ENCODE measurements around the gene MAN1A1. TPM values are rescaled to one million over a fixed set of nuclear protein-coding genes. Genes with fewer than 3 reads are reported as not detected.

MAN1A1 gene
- polyA plus RNA-seq, 3 donors from 2014 or later, result 33.9 to 64.9 (median 56.7) TPM

DNA sequence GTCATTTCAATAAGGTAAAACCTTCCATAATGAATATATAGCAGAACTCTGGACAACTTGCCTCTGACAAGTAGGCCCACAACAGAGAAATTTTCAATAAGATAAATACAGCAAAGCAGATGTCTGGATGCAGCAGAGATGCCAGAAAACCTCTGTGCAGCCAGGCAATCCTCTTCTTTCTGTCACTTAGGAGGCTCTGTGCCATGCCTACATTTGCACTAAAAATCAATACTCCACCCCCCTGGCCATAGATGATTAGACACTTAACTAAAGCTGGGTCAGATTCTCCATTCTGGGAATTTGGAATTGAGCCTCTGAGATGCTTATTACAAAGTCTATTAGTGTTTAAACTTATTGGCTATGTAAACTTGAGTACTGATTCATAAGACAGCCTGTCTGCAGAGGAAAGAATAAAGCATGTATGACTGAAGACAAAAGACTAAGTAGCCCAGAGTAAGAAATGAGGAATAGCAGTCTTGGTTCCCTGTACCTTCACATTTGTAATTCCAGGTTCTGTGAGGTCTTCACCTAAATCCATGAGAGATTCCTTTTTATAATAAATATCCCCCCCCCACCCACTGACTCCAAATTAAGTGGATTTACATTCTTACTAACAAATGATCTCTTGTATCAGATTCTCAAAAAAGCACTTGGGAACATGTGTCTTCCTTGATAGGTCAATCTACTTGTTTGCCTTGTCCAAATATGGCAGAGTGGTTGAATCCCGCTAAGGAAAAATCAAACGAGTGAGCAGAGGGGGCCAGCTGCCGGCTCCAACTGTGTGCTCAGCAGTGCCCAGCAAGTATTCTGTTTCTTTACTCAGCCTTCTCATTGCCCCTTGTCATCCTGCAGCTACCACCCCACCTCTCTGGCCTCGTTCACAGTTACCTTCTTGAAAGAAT is 20.4 kb downstream of the MAN1A1 start:
- no peaks in the 10 kb centered on the region for H3K27me3 Mint-ChIP-seq (ENCODE audit: low read depth in 3 of 3)
- H3K4me1 Mint-ChIP-seq, result peaks cover 77 to 80% of the 10 kb centered on the region in 2 donors
- DNase-seq, result no peak
- H3K36me3 Mint-ChIP-seq, result peaks cover 0 to 7% (median 0%) of the 10 kb centered on the region in 3 donors
- peak overlapping the region in 2 of 5 donors; percentile 6 to 13 for H3K4me3 Mint-ChIP-seq
- H3K27ac Mint-ChIP-seq, result peak overlapping the region in 5 of 6 donors; percentile 43 to 81 (median 72)
- no peaks in the 10 kb centered on the region for H3K9me3 Mint-ChIP-seq

DNA sequence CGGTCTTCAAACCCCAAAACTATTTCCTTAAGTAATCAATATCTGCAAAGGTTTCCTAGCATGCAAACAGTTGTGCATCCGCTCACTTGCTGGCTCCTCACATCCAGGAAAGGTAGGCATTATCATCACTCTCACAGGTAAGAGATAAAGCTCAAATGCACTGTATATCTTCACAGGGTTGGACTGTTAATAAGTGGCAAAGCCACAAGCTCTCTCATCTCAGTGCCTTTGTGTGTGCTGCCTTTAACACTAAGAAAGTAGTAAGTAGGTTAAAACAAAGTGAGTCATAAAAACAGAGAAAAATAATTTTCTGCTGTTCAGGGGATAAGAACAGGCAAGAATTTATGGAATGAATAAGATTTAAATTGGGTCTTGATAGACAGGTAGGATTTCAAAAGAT is 21.3 kb downstream of the MAN1A1 start:
- Mint-ChIP-seq H3K9me3 (no peaks in the 10 kb centered on the region), H3K4me3 (peak overlapping the region in 4 of 5 donors; percentile 38 to 73 (median 67)), H3K27ac (peak overlapping the region in 5 of 6 donors; percentile 71 to 87 (median 81)), H3K27me3 (ENCODE audit: low read depth in 3 of 3) (no peaks in the 10 kb centered on the region), H3K4me1 (peaks cover 77 to 82% of the 10 kb centered on the region in 2 donors), H3K36me3 (peaks cover 0 to 7% (median 0%) of the 10 kb centered on the region in 3 donors)
- no peak for DNase-seq

DNA sequence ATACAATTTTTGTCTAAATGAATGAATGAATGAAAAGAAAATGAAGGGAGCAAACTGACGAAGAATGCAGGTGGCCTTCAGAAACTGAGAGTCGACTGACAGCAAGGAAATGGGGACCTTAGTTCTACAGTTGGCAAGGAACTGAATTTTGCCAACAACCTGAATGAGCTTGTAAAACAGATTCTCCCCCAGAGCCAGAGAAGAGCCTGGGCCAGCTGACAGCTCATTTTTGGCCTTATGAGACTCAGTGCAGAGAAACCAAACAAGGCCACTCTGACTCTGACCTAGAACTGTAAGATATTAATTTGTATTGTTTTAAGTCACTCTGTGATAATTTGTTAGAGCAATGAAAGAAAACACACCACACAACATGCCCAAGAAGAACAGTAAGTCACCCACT is 21.8 kb downstream of the MAN1A1 start:
- Mint-ChIP-seq H3K27ac (peak overlapping the region; percentile 8 to 87 (median 76)), H3K27me3 (ENCODE audit: low read depth in 3 of 3) (no peaks in the 10 kb centered on the region), H3K9me3 (no peaks in the 10 kb centered on the region), H3K36me3 (peaks cover 0 to 7% (median 0%) of the 10 kb centered on the region in 3 donors), H3K4me1 (peaks cover 77 to 82% of the 10 kb centered on the region in 2 donors), H3K4me3 (peak overlapping the region in 4 of 5 donors; percentile 38 to 73 (median 67))
- DNase-seq, result no peak

DNA sequence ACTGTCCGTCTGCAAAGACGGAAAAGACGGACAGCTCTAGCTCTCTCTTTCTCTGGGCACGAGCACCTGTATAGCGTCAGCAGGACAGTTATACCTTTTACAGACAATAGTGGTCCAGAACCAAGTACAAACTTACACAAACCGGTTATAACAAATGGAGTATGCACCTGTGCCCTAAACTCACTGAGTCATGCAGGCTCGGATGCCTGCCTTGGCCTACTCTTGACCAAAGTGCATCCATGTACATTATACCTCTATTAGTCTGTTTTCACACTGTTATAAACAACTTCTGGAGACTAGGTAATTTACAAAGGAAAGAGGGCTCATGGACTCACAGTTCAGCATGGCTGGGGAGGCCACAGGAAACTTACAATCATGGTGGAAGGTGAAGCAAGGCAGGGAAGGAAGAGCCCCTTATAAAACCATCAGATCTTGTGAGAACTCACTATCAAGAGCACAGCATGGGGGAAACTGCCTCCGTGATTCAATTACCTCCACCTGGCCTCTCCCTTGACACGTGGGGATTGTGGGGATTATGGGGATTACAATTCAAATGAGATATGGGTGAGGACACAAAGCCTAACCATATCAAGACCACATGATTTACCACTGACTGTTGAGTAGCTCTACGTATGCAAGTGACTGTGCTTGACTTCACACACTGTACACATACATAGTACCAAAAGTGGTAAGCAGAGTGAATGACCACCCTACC is 23.1 kb downstream of the MAN1A1 start:
- H3K4me1 Mint-ChIP-seq, result peaks cover 84 to 86% of the 10 kb centered on the region in 2 donors
- peak overlapping the region in 4 of 6 donors; percentile 19 to 55 (median 28) for H3K27ac Mint-ChIP-seq
- H3K36me3 Mint-ChIP-seq, result peaks cover 0 to 7% (median 0%) of the 10 kb centered on the region in 3 donors
- peak overlapping the region in 2 of 5 donors; percentile 8 to 28 for H3K4me3 Mint-ChIP-seq
- no peak for DNase-seq
- no peaks in the 10 kb centered on the region for H3K27me3 Mint-ChIP-seq (ENCODE audit: low read depth in 3 of 3)
- no peaks in the 10 kb centered on the region for H3K9me3 Mint-ChIP-seq

DNA sequence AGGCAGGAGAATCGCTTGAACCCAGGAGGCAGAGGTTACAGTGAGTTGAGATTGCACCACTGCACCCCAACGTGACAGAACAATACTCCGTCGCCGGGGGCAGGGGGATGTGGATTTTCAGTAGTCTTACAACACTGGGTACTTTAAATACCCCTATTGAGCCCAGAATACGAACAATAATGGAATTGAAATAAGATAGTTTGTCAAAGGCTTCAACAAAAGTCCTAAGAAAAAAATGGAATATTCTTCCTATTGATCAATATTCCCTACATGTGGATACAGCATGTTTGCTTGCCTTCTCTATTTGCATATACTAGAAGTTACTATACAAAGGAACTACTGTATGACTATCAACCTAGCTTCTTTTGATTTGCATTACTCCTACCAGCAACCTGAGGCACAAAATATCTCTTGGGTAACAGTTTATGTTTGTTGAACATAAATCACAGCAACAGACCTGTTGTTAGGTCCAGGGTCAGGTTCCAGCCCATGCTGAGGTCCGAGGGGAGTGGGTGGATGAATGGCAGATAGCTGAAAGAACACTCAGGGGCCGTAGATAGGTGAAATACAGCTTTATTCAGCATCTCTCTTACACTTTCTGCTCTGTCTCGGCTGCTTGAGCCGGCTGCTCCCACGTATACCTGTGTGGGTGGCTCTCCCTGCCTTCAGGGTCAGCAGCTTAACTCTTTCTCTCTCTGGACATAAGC is 23.8 kb downstream of the MAN1A1 start:
- no peak overlapping the region for H3K4me3 Mint-ChIP-seq
- H3K9me3 Mint-ChIP-seq, result no peaks in the 10 kb centered on the region

DNA sequence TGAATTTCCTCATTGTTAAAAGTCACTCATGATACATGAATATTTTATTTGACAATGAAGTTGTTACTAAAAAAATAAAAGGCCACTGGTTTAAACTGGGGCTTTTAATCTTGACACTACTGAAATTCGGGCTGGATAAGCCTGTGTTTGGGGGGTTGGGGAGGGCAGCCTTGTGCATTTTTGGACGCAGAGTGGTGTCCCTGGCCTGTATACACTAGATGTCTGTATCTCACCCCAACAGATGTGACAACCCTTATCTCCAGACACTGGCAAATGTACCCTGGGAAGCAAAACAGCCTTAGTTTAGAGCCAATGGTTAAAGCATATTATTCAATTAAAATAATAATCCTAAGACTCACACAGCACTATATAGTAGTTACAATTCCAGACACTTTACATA is 24.8 kb downstream of the MAN1A1 start:
- H3K4me1 Mint-ChIP-seq, result peaks cover 76% of the 10 kb centered on the region in 2 donors
- no peaks in the 10 kb centered on the region for H3K27me3 Mint-ChIP-seq (ENCODE audit: low read depth in 3 of 3)
- no peak for DNase-seq
- peak overlapping the region in 2 of 6 donors; percentile 18 to 64 for H3K27ac Mint-ChIP-seq
- no peaks in the 10 kb centered on the region for H3K9me3 Mint-ChIP-seq
- H3K4me3 Mint-ChIP-seq, result no peak overlapping the region
- H3K36me3 Mint-ChIP-seq, result peaks cover 0 to 3% (median 0%) of the 10 kb centered on the region in 3 donors

More for the DNA sequence above, 23.8 kb downstream of the MAN1A1 start:
- no peak for DNase-seq
- peak overlapping the region in 1 of 6 donors; percentile 36 for H3K27ac Mint-ChIP-seq
- peaks cover 85 to 86% of the 10 kb centered on the region in 2 donors for H3K4me1 Mint-ChIP-seq
- no peaks in the 10 kb centered on the region for H3K27me3 Mint-ChIP-seq (ENCODE audit: low read depth in 3 of 3)
- peaks cover 0 to 7% (median 0%) of the 10 kb centered on the region in 3 donors for H3K36me3 Mint-ChIP-seq

DNA sequence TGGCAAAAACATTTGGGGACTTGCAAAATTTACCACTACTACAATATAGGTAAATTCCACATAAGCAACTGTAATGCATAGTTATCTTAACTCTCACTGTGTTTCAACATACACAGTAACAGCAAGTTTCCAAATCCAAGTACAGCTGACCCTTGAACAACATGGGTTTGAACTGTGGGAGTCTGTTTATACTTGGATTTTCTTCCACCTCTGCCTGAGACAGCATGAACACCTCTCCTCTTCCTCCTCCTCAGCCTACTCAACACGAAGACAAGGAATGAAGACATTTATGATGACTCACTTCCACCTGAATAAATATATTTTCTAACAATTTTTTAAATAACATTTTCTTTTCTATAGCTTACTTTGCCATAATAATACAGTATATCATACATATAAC is 25.6 kb downstream of the MAN1A1 start:
- H3K36me3 Mint-ChIP-seq, result peaks cover 0 to 3% (median 1%) of the 10 kb centered on the region in 3 donors
- peaks cover 69 to 71% of the 10 kb centered on the region in 2 donors for H3K4me1 Mint-ChIP-seq
- no peak for DNase-seq
- no peaks in the 10 kb centered on the region for H3K9me3 Mint-ChIP-seq
- no peaks in the 10 kb centered on the region for H3K27me3 Mint-ChIP-seq (ENCODE audit: low read depth in 3 of 3)
- peak overlapping the region in 3 of 6 donors; percentile 2 to 87 (median 85) for H3K27ac Mint-ChIP-seq
- no peak overlapping the region for H3K4me3 Mint-ChIP-seq

DNA sequence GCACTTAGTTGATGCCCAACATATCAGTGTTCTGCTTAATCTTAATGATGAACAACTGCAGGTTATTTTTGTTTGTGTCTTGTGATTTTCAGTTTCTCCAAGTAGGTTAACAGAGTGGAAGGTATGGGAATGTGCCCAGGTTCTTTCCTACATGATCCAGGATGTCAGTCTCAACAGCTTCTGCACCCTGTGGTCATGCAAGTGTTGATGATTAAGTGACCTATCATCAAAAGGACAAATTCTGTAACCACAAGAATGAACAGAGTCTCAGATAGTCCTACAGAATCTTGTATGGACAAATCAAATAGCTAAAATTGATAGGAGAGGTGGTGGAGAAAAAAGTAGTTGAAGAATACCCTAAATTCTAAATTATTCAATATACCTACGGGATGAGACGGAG is 26.1 kb downstream of the MAN1A1 start:
- Mint-ChIP-seq H3K27me3 (ENCODE audit: low read depth in 3 of 3) (no peaks in the 10 kb centered on the region), H3K4me1 (peaks cover 65 to 71% of the 10 kb centered on the region in 2 donors), H3K27ac (peak overlapping the region; percentile 85 to 95 (median 90)), H3K9me3 (no peaks in the 10 kb centered on the region), H3K36me3 (peaks cover 0 to 3% (median 2%) of the 10 kb centered on the region in 3 donors), H3K4me3 (peak overlapping the region; percentile 36 to 77 (median 73))
- no peak for DNase-seq

DNA sequence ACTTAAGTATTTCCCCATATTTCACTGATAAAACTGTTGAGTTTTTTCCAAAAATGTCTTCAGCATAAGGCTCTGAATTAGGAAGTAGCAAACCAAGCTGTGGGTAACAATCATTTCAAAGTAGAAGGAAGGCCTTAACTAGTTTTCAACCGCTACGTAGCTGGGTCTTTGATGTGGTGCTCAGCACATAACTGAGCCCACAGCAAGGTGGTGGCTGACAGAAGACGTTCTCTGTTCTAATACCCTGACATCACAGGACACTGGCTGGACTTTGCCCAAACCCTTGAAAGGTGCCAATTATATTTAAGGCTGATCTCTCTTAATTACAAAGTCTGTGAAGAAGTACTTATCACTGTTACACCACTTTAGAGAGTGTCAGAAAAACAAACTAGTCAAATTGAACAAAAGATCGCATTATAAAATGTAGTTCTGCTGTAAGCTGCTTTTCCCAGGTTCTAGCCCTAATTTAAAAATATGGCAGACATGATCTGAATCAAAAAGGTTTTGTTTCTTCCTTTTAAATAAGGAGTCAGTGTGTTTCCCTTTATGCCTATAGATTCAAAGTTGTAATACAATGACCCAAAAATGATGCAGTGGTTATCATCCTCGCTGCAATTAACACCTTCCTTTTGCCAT is 26.7 kb downstream of the MAN1A1 start:
- peak; percentile 67 to 78 (median 77) for DNase-seq
- H3K27me3 Mint-ChIP-seq (ENCODE audit: low read depth in 3 of 3), result no peaks in the 10 kb centered on the region
- H3K4me3 Mint-ChIP-seq, result peak overlapping the region; percentile 61 to 77 (median 73)
- H3K9me3 Mint-ChIP-seq, result no peaks in the 10 kb centered on the region
- H3K4me1 Mint-ChIP-seq, result peaks cover 62 to 71% of the 10 kb centered on the region in 2 donors
- H3K27ac Mint-ChIP-seq, result peak overlapping the region; percentile 85 to 95 (median 90)
- peaks cover 0 to 3% (median 2%) of the 10 kb centered on the region in 3 donors for H3K36me3 Mint-ChIP-seq

DNA sequence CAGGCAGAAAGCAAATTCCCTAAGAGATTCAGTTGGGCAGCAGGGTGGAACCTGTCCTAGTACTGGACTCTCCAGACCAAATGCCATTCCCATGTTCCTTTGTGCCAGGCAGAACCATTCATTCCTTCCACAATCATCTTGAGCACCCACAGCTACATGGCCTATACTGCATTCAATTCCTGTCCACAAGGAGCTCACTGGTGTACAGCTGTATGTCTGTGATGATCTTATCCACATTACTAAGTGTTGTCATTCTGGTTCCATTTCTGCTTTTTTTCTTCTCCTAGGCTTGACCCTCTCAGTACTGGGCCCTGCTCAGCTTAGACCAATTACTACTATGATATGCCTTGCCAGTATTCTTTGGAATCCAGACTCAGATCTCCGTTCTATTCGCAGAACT is 27.5 kb downstream of the MAN1A1 start:
- peaks cover 0 to 3% (median 2%) of the 10 kb centered on the region in 3 donors for H3K36me3 Mint-ChIP-seq
- H3K4me3 Mint-ChIP-seq, result peak overlapping the region in 2 of 5 donors; percentile 44 to 77
- H3K27me3 Mint-ChIP-seq (ENCODE audit: low read depth in 3 of 3), result no peaks in the 10 kb centered on the region
- no peaks in the 10 kb centered on the region for H3K9me3 Mint-ChIP-seq
- no peak for DNase-seq
- H3K4me1 Mint-ChIP-seq, result peaks cover 61 to 70% of the 10 kb centered on the region in 2 donors
- H3K27ac Mint-ChIP-seq, result peak overlapping the region; percentile 67 to 93 (median 88)

DNA sequence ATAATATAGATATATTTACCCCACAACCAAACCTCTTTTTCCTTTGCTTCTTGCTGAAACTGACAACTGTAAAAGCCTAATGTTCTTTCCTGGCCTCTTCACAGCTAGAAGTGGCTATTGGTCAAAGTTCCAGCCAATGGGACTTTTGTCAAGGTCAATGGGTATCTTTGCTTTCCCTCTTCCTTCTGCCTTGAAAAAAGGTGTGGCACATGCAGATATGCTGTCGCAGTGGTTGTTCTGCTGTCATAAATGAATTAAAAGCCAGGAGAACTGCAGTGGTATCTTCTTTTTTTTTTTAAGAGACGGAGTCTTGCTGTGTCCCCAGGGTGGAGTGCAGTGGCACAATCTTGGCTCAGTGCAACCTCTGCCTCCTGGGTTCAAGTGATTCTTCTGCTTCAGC is 29.9 kb downstream of the MAN1A1 start:
- Mint-ChIP-seq H3K4me1 (peaks cover 63 to 80% of the 10 kb centered on the region in 2 donors), H3K27ac (no peak overlapping the region), H3K36me3 (peaks cover 0 to 2% (median 0%) of the 10 kb centered on the region in 3 donors), H3K9me3 (no peaks in the 10 kb centered on the region), H3K4me3 (no peak overlapping the region), H3K27me3 (ENCODE audit: low read depth in 3 of 3) (peaks cover 0 to 5% (median 0%) of the 10 kb centered on the region in 3 donors)
- DNase-seq, result no peak

DNA sequence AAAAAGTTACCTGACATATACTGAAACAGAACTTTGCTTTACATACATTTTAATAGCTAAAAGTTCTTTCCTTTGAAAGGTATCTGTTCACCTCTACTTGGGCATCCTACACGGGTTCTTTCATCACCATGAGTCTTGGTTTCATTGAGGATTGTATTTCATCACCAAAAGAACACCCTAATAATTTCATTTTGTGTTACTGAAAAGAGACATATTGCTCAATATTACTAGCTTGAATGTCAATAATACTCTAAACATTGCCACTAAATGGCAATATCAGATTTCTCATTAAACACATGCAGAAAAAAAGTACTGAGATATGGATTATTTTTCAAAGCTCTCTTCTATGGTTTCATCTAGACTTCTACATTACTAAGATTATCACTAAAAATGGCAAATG is 30.8 kb downstream of the MAN1A1 start:
- no peak for DNase-seq
- no peak overlapping the region for H3K27ac Mint-ChIP-seq
- H3K4me1 Mint-ChIP-seq, result peaks cover 67 to 82% of the 10 kb centered on the region in 2 donors
- H3K27me3 Mint-ChIP-seq (ENCODE audit: low read depth in 3 of 3), result peaks cover 4 to 14% (median 7%) of the 10 kb centered on the region in 3 donors
- peaks cover 0 to 2% (median 0%) of the 10 kb centered on the region in 3 donors for H3K36me3 Mint-ChIP-seq
- H3K4me3 Mint-ChIP-seq, result no peak overlapping the region
- no peaks in the 10 kb centered on the region for H3K9me3 Mint-ChIP-seq

DNA sequence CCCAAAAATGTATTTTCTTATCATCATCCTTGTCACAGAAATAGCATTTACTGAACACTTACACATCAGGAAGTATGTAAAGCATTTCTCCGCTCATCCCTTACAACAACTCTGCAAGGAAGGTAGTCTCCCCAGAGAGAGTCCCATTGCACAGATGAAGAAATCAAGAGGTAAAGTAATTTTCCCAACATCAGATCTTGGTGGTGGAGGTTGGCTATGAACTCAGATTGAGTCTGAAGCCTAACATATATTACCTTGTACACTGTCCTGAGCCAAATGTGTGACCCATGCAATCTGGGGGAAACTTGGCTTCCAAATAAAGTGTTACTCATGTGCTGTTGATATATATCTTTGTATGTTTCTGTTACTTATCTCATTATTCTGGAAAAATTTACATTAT is 31.4 kb downstream of the MAN1A1 start:
- peaks cover 4 to 17% (median 9%) of the 10 kb centered on the region in 3 donors for H3K27me3 Mint-ChIP-seq (ENCODE audit: low read depth in 3 of 3)
- H3K9me3 Mint-ChIP-seq, result no peaks in the 10 kb centered on the region
- peaks cover 0 to 2% (median 0%) of the 10 kb centered on the region in 3 donors for H3K36me3 Mint-ChIP-seq
- no peak overlapping the region for H3K4me3 Mint-ChIP-seq
- no peak overlapping the region for H3K27ac Mint-ChIP-seq
- DNase-seq, result no peak
- H3K4me1 Mint-ChIP-seq, result peaks cover 67 to 82% of the 10 kb centered on the region in 2 donors

All from immature natural killer cell (primary cell).